ENCODE results near the gene CPPED1. TPM values are rescaled to one million over a fixed set of nuclear protein-coding genes. Genes with fewer than 3 reads are reported as not detected.

The CPPED1 gene, protein sequence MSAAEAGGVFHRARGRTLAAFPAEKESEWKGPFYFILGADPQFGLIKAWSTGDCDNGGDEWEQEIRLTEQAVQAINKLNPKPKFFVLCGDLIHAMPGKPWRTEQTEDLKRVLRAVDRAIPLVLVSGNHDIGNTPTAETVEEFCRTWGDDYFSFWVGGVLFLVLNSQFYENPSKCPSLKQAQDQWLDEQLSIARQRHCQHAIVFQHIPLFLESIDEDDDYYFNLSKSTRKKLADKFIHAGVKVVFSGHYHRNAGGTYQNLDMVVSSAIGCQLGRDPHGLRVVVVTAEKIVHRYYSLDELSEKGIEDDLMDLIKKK
- 6.7 and 12.4 TPM in 2 replicates for total RNA-seq

DNA sequence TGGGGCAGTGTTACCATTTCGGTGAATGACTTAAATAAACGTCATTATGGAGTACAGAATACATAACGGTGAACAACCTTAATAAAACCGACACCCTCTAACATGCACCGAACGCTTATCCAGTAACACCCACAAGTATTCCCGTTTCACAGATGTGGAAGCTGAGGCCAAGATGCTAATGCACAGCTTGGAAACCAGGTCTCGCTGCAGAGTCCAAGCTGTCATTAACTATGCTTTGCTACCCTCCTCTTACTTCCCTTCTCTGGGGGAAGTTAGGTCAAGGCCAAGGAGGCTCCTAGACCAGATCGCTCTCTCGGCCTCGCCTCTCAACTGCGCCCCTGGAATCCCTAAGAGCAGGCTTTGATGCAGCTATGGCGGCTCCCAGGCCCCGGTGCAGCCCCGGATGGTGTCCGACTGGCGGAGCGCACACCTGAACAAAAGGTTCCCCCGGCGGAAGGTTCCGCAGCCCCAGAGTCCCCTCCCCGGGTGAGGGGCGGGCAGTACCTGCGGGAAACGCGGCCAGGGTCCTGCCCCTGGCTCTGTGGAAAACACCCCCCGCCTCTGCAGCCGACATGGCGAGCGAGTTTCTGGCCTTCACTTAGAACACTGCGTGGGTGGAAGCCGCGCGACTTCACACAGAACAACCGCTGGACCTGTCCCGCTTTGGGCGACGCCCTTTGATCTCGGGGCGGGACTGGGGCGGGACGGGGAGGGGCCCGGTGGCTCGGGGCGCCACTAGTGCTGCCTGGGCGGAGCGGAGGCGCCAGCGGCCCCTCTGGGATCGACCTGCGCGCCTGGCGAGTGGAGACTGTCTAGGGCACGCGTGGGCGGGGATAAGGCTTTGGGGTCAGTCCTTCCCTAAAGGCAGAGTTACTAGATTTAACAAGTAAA is at the start of gene CPPED1:
Gene CPPED1 (minus strand): TSS at position 685 of the 891 bp plus-strand sequence. CDS start 111 bp downstream, at position 574.

Other genes starting within 250 kb of the CPPED1 start
- gene SHISA9, start 97.7 kb upstream of the CPPED1 start, total RNA-seq, result 0.03 TPM in 1 of 2 replicates, not detected in the other